ENCODE measurements around the gene ANO10. TPM values are rescaled to one million over a fixed set of nuclear protein-coding genes. Genes with fewer than 3 reads are reported as not detected.

ANO10 gene
- total RNA-seq, 1 experiment from 2014 or later = 26.8 TPM

GRCh38 chr3:43348852-43349574, 272.8 kb downstream of the ANO10 start:
- intact Hi-C loops (cut with micrococcal nuclease; ENCODE audit: unreplicated experiment) = no loop called here

GRCh38 chr3:43348350-43348749, 273.5 kb downstream of the ANO10 start:
- H3K4me3 Mint-ChIP-seq (ENCODE audit: low read depth, unreplicated experiment) = no peak overlapping the region
- DNase-seq = no peak
- H3K27ac Mint-ChIP-seq (ENCODE audit: unreplicated experiment) = no peak overlapping the region
- no peaks in the 10 kb centered on the region for H3K27me3 Mint-ChIP-seq (ENCODE audit: unreplicated experiment)
- CTCF ChIA-PET = no interaction called here
- no TSS peak for BruUV-seq (replicated peaks)
- no peak for TF ChIP-seq CTCF (IDR thresholded peaks at IDR 0.05; ENCODE audit: unreplicated experiment)
- no peaks in the 10 kb centered on the region for H3K4me1 Mint-ChIP-seq (ENCODE audit: low read depth, unreplicated experiment)
- H3K36me3 Mint-ChIP-seq (ENCODE audit: insufficient read depth, unreplicated experiment) = peaks cover 3% of the 10 kb centered on the region
- intact Hi-C loops (cut with micrococcal nuclease; ENCODE audit: unreplicated experiment) = no loop called here
- peaks cover 3% of the 10 kb centered on the region for H3K9me3 Mint-ChIP-seq (ENCODE audit: low read depth, unreplicated experiment)

More at GRCh38 chr3:43348852-43349574, 272.8 kb downstream of the ANO10 start:
- Mint-ChIP-seq H3K9me3 (ENCODE audit: low read depth, unreplicated experiment) (peaks cover 5% of the 10 kb centered on the region), H3K4me3 (ENCODE audit: low read depth, unreplicated experiment) (no peak overlapping the region), H3K36me3 (ENCODE audit: insufficient read depth, unreplicated experiment) (no peaks in the 10 kb centered on the region), H3K4me1 (ENCODE audit: low read depth, unreplicated experiment) (no peaks in the 10 kb centered on the region), H3K27me3 (ENCODE audit: unreplicated experiment) (no peaks in the 10 kb centered on the region), H3K27ac (ENCODE audit: unreplicated experiment) (no peak overlapping the region)
- no TSS peak for BruUV-seq (replicated peaks)
- DNase-seq = no peak
- CTCF ChIA-PET = no interaction called here
- no peak for TF ChIP-seq CTCF (IDR thresholded peaks at IDR 0.05; ENCODE audit: unreplicated experiment)

- no TSS peak for BruUV-seq (replicated peaks)
- H3K27ac Mint-ChIP-seq (ENCODE audit: unreplicated experiment) = no peak overlapping the region
- H3K36me3 Mint-ChIP-seq (ENCODE audit: insufficient read depth, unreplicated experiment) = peaks cover 6% of the 10 kb centered on the region
- H3K4me3 Mint-ChIP-seq (ENCODE audit: low read depth, unreplicated experiment) = no peak overlapping the region
- intact Hi-C loops (cut with micrococcal nuclease; ENCODE audit: unreplicated experiment) = no loop called here
- peaks cover 3% of the 10 kb centered on the region for H3K9me3 Mint-ChIP-seq (ENCODE audit: low read depth, unreplicated experiment)
- no peak for DNase-seq
- TF ChIP-seq CTCF (IDR thresholded peaks at IDR 0.05; ENCODE audit: unreplicated experiment) = no peak
- no peaks in the 10 kb centered on the region for H3K27me3 Mint-ChIP-seq (ENCODE audit: unreplicated experiment)
- CTCF ChIA-PET = no interaction called here
- no peaks in the 10 kb centered on the region for H3K4me1 Mint-ChIP-seq (ENCODE audit: low read depth, unreplicated experiment)
Measured at GRCh38 chr3:43347774-43348173, 274.0 kb downstream of the ANO10 start.

GRCh38 chr3:43346978-43347749, 274.6 kb downstream of the ANO10 start:
- Mint-ChIP-seq H3K4me1 (ENCODE audit: low read depth, unreplicated experiment) (no peaks in the 10 kb centered on the region), H3K27ac (ENCODE audit: unreplicated experiment) (no peak overlapping the region), H3K4me3 (ENCODE audit: low read depth, unreplicated experiment) (no peak overlapping the region), H3K9me3 (ENCODE audit: low read depth, unreplicated experiment) (peaks cover 3% of the 10 kb centered on the region), H3K36me3 (ENCODE audit: insufficient read depth, unreplicated experiment) (peaks cover 11% of the 10 kb centered on the region), H3K27me3 (ENCODE audit: unreplicated experiment) (no peaks in the 10 kb centered on the region)
- DNase-seq = no peak
- TF ChIP-seq CTCF (IDR thresholded peaks at IDR 0.05; ENCODE audit: unreplicated experiment) = no peak
- no TSS peak for BruUV-seq (replicated peaks)
- intact Hi-C loops (cut with micrococcal nuclease; ENCODE audit: unreplicated experiment) = no loop called here
- CTCF ChIA-PET = no interaction called here
